SK-N-MC (cell line): ENCODE results near the gene CDS1.

Experiments used
- EZH2 ChIP-seq: fragments of 200-600 bp; sonication (generic); IDR thresholded peaks from one replicate; pipeline ENCODE4 v1.6.1; 2017; ENCODE audit warnings: antibody characterized with exemption
- FOXP2 ChIP-seq: optimal IDR thresholded peaks from 2 replicates; pipeline ENCODE3; 2011; ENCODE audit warnings: mild to moderate bottlenecking, moderate library complexity; ENCODE audit not compliant: insufficient read depth; ENCODE audit errors: extremely low read length, control extremely low read depth
- POLR2AphosphoS5 ChIP-seq: IDR thresholded peaks from 2 replicates; pipeline ENCODE4 v1.6.1; 2012; ENCODE audit warnings: mild to moderate bottlenecking, low read depth, low read length, borderline replicate concordance

- no peak for TF ChIP-seq POLR2AphosphoS5
- TF ChIP-seq EZH2 = no peak
- TF ChIP-seq FOXP2 = no peak
Measured at GRCh38 chr4:84568496-84568895, 14.4 kb upstream of the CDS1 start.
